Naive thymus-derived CD4-positive, alpha-beta T cell (primary cell): Measurements from ENCODE around the gene IST1. TPM values are rescaled to one million over a fixed set of nuclear protein-coding genes. Genes with fewer than 3 reads are reported as not detected.

ENCODE experiments used
- ATAC-seq: fragments of 150-1000 bp; cut with Tn5 transposase; 2 replicates; pipeline ENCODE4 v1.10.0; 2021; ENCODE audit warnings: mild to moderate bottlenecking, moderate library complexity
- CTCF ChIA-PET: fragments of 350-600 bp; sonication (Branson Sonifier 250); formaldehyde crosslinking; loops from one replicate; lab custom pipeline; 2021; ENCODE audit warnings: antibody characterized with exemption; lab: Charles Lee
- POLR2A ChIA-PET: fragments of 350-600 bp; sonication (Branson Sonifier 250); formaldehyde crosslinking; loops from one replicate; lab custom pipeline; 2021; ENCODE audit warnings: antibody characterized with exemption, inconsistent platforms; lab: Charles Lee
- DNase-seq, 9 donors: peaks; one replicate each; pipeline versions ENCODE4 v3.0.0 to v3.0.0-alpha.2; 2020 to 2022; ENCODE audit warnings: mixed read lengths in 1 of 9
- H3K27ac ChIP-seq: one replicate; pipeline ENCODE4 v1.7.0; 2013; ENCODE audit warnings: mild to moderate bottlenecking, low read depth, low read length, moderate library complexity
- H3K27me3 ChIP-seq, 2 donors: one replicate each; pipeline ENCODE4 v1.7.0; 2013; ENCODE audit warnings: low read length in 2 of 2, mild to moderate bottlenecking in 2 of 2, moderate library complexity in 2 of 2; ENCODE audit not compliant: control insufficient read depth in 2 of 2, insufficient read depth in 2 of 2
- H3K36me3 ChIP-seq, 3 experiments: 1 replicate in 2 of 3; 2 replicates in 1 of 3; pipeline ENCODE4 v1.7.0; 2013; ENCODE audit warnings: low read length in 3 of 3, mild to moderate bottlenecking in 3 of 3, moderate library complexity in 1 of 3; ENCODE audit not compliant: insufficient read depth in 3 of 3, control insufficient read depth in 2 of 3
- H3K4me1 ChIP-seq, 2 donors: one replicate each; pipeline ENCODE4 v1.7.0; 2013; ENCODE audit warnings: low read length in 2 of 2, mild to moderate bottlenecking in 2 of 2, moderate library complexity in 1 of 2; ENCODE audit not compliant: control insufficient read depth in 2 of 2, insufficient read depth in 2 of 2
- H3K4me3 ChIP-seq: 2 replicates; pipeline ENCODE4 v1.7.0; 2013; ENCODE audit warnings: mild to moderate bottlenecking, low read length
- H3K9me3 ChIP-seq, 3 experiments: 1 replicate in 2 of 3; 2 replicates in 1 of 3; pipeline ENCODE4 v1.7.0; 2013; ENCODE audit warnings: low read length in 3 of 3; ENCODE audit not compliant: control insufficient read depth in 2 of 3
- H3K27ac Mint-ChIP-seq, 9 donors: one replicate each; pipeline ENCODE4 v1.8.0; 2020 to 2022; ENCODE audit warnings: mixed read lengths in 9 of 9, mild to moderate bottlenecking in 8 of 9, moderate library complexity in 5 of 9, inconsistent platforms in 2 of 9
- H3K27me3 Mint-ChIP-seq, 5 donors: one replicate each; pipeline ENCODE4 v1.8.0; 2021 to 2022; ENCODE audit warnings: mixed read lengths in 5 of 5, mild to moderate bottlenecking in 1 of 5
- H3K36me3 Mint-ChIP-seq, 5 donors: one replicate each; pipeline ENCODE4 v1.8.0; 2020 to 2022; ENCODE audit warnings: mixed read lengths in 5 of 5, mild to moderate bottlenecking in 3 of 5, inconsistent platforms in 1 of 5
- H3K4me1 Mint-ChIP-seq, 7 donors: one replicate each; pipeline ENCODE4 v1.8.0; 2020 to 2022; ENCODE audit warnings: mixed read lengths in 7 of 7, mild to moderate bottlenecking in 3 of 7, inconsistent platforms in 1 of 7
- H3K4me3 Mint-ChIP-seq, 10 donors: one replicate each; pipeline ENCODE4 v1.8.0; 2020 to 2022; ENCODE audit warnings: mild to moderate bottlenecking in 10 of 10, mixed read lengths in 10 of 10, moderate library complexity in 6 of 10, inconsistent platforms in 2 of 10
- H3K9me3 Mint-ChIP-seq, 11 donors: one replicate each; pipeline ENCODE4 v1.8.0; 2020 to 2022; ENCODE audit warnings: mixed read lengths in 11 of 11, mild to moderate bottlenecking in 4 of 11, inconsistent platforms in 1 of 11, moderate library complexity in 1 of 11
- intact Hi-C, 2 donors: fragments of 100-400 bp; cut with micrococcal nuclease; formaldehyde crosslinking; loops; one replicate each; pipeline ENCODE4 v1.15.1; 2023
- polyA plus RNA-seq, 2 donors: library from polyadenylated mRNA; unstranded; fragments of 300-500 nt; fragmentation: Illumina TruSeq; gene quantifications; one replicate each; pipeline ENCODE4 v1.2.3, GENCODE V29; 2021
- total RNA-seq, 6 experiments: library from RNA in 5 of 6; stranded (reverse) in 5 of 6; gene quantifications; 1 replicate in 5 of 6; 2 replicates in 1 of 6; pipeline ENCODE4 v1.2.3 and lab custom pipeline; 2021 to 2026

The IST1 gene
- total and polyA plus RNA-seq, 7 experiments from 2014 or later: 130 to 303 (median 283) TPM

- H3K27ac ChIP-seq: no peak overlapping the region
- H3K4me3 ChIP-seq: no peak overlapping the region
- Mint-ChIP-seq H3K36me3 (peaks cover 4 to 19% (median 6%) of the 10 kb centered on the region in 5 donors), H3K4me3 (no peak overlapping the region), H3K4me1 (peaks cover 13 to 32% (median 22%) of the 10 kb centered on the region in 7 donors), H3K9me3 (no peaks in the 10 kb centered on the region), H3K27ac (no peak overlapping the region), H3K27me3 (no peaks in the 10 kb centered on the region)
- H3K36me3 ChIP-seq: peaks cover 0 to 19% (median 7%) of the 10 kb centered on the region in 3 experiments
- ChIA-PET POLR2A (interaction anchor here (1.0 to 2.5 kb wide), 4 partner anchors 9 to 24 kb away, joined by 3 to 10 read pairs (median 7); no protein-coding TSS in a partner anchor), CTCF (no interaction called here)
- intact Hi-C loops: no loop called here
- DNase-seq (no peak), ATAC-seq (no peak)
- no peaks in the 10 kb centered on the region for H3K27me3 ChIP-seq
- peaks cover 0 to 6% of the 10 kb centered on the region in 2 donors for H3K4me1 ChIP-seq
- H3K9me3 ChIP-seq: no peaks in the 10 kb centered on the region
Measured at GRCh38 chr16:71870818-71871217, 24.5 kb upstream of the IST1 start.

GRCh38 chr16:71873199-71873598, 22.1 kb upstream of the IST1 start:
- Histone ChIP-seq H3K9me3 (no peaks in the 10 kb centered on the region), H3K4me3 (no peak overlapping the region), H3K27me3 (no peaks in the 10 kb centered on the region), H3K36me3 (peaks cover 0 to 23% (median 0%) of the 10 kb centered on the region in 3 experiments), H3K4me1 (peaks cover 0 to 6% of the 10 kb centered on the region in 2 donors), H3K27ac (peak overlapping the region; percentile 25)
- DNase-seq (no peak), ATAC-seq (no peak)
- Mint-ChIP-seq H3K4me1 (peaks cover 16 to 37% (median 24%) of the 10 kb centered on the region in 7 donors), H3K36me3 (peaks cover 5 to 22% (median 9%) of the 10 kb centered on the region in 5 donors), H3K27ac (peak overlapping the region; percentile 86 to 96 (median 91)), H3K27me3 (no peaks in the 10 kb centered on the region), H3K9me3 (no peaks in the 10 kb centered on the region), H3K4me3 (peak overlapping the region; percentile 61 to 83 (median 77))
- ChIA-PET POLR2A (interaction anchor here (0.7 to 2.5 kb wide), 7 partner anchors 8 to 66 kb away, joined by 3 to 12 read pairs (median 4); no protein-coding TSS in a partner anchor), CTCF (interaction anchor here (0.5 to 1.3 kb wide), 4 partner anchors 9 to 63 kb away, joined by 4 to 9 read pairs (median 5); partner anchors contain the start of gene ZNF821)
- intact Hi-C loops: loop anchor here (1.0 to 2.0 kb wide), 2 partner anchors 8 to 26 kb away; no protein-coding TSS in a partner anchor

GRCh38 chr16:71878911-71879310, 16.4 kb upstream of the IST1 start:
- no peaks in the 10 kb centered on the region for H3K27me3 Mint-ChIP-seq
- no peaks in the 10 kb centered on the region for H3K9me3 Mint-ChIP-seq
- intact Hi-C loops: no loop called here
- Histone ChIP-seq H3K27ac (no peak overlapping the region), H3K27me3 (no peaks in the 10 kb centered on the region), H3K36me3 (peaks cover 0 to 24% (median 0%) of the 10 kb centered on the region in 3 experiments), H3K4me1 (peaks cover 32 to 33% of the 10 kb centered on the region in 2 donors), H3K9me3 (no peaks in the 10 kb centered on the region), H3K4me3 (no peak overlapping the region)
- ATAC-seq (no peak), DNase-seq (no peak)
- ChIA-PET POLR2A (interaction anchor here (1.7 to 8.4 kb wide), 2 partner anchors 12 to 69 kb away, joined by 8 to 144 read pairs; partner anchors contain the start of gene AP1G1), CTCF (interaction anchor here (1.3 to 1.7 kb wide), 2 partner anchors 24 to 32 kb away, joined by 3 to 5 read pairs; no protein-coding TSS in a partner anchor)
- peaks cover 0 to 26% (median 20%) of the 10 kb centered on the region in 5 donors for H3K36me3 Mint-ChIP-seq
- H3K4me3 Mint-ChIP-seq: peak overlapping the region in 2 of 10 donors; percentile 32 to 84
- H3K4me1 Mint-ChIP-seq: peaks cover 36 to 55% (median 46%) of the 10 kb centered on the region in 7 donors
- peak overlapping the region in 3 of 9 donors; percentile 7 to 66 (median 23) for H3K27ac Mint-ChIP-seq

GRCh38 chr16:71880176-71880575, 15.2 kb upstream of the IST1 start:
- peak overlapping the region in 4 of 9 donors; percentile 85 to 88 (median 86) for H3K27ac Mint-ChIP-seq
- H3K27me3 Mint-ChIP-seq: peaks cover 0 to 7% (median 0%) of the 10 kb centered on the region in 5 donors
- Histone ChIP-seq H3K4me3 (peak overlapping the region; percentile 14), H3K27ac (no peak overlapping the region), H3K4me1 (peaks cover 32 to 33% of the 10 kb centered on the region in 2 donors), H3K36me3 (peaks cover 0 to 24% (median 0%) of the 10 kb centered on the region in 3 experiments), H3K9me3 (no peaks in the 10 kb centered on the region), H3K27me3 (no peaks in the 10 kb centered on the region)
- intact Hi-C loops: loop anchor here (2.0 to 10.0 kb wide), 7 partner anchors 13 to 315 kb away; partner anchors contain the start of genes IST1 (in 2 of the 2), DHODH (in 1 of the 2), DHX38 (in 1 of the 2) and TXNL4B (in 1 of the 2)
- POLR2A ChIA-PET: interaction anchor here (1.0 to 8.4 kb wide), 5 partner anchors 9 to 70 kb away, joined by 5 to 144 read pairs (median 10); partner anchors contain the start of genes AP1G1 and IST1
- ATAC-seq (no peak), DNase-seq (no peak)
- peak overlapping the region in 9 of 10 donors; percentile 44 to 91 (median 84) for H3K4me3 Mint-ChIP-seq
- peaks cover 0 to 23% (median 20%) of the 10 kb centered on the region in 5 donors for H3K36me3 Mint-ChIP-seq
- peaks cover 44 to 60% (median 55%) of the 10 kb centered on the region in 7 donors for H3K4me1 Mint-ChIP-seq
- CTCF ChIA-PET: interaction anchor here (1.2 to 4.4 kb wide), 4 partner anchors 14 to 34 kb away, joined by 3 to 44 read pairs (median 4); partner anchors contain the start of gene IST1
- peaks cover 0 to 3% (median 0%) of the 10 kb centered on the region in 11 donors for H3K9me3 Mint-ChIP-seq

- Mint-ChIP-seq H3K27ac (peak overlapping the region; percentile 81 to 95 (median 90)), H3K36me3 (peaks cover 0 to 18% (median 16%) of the 10 kb centered on the region in 5 donors), H3K4me3 (peak overlapping the region; percentile 84 to 96 (median 92)), H3K9me3 (peaks cover 0 to 3% (median 0%) of the 10 kb centered on the region in 11 donors), H3K4me1 (peaks cover 47 to 60% (median 54%) of the 10 kb centered on the region in 7 donors), H3K27me3 (peaks cover 0 to 20% (median 0%) of the 10 kb centered on the region in 5 donors)
- peak; percentile 67 for ATAC-seq
- Histone ChIP-seq H3K27ac (peak overlapping the region; percentile 84), H3K9me3 (no peaks in the 10 kb centered on the region), H3K36me3 (peaks cover 0 to 11% (median 0%) of the 10 kb centered on the region in 3 experiments), H3K4me1 (peaks cover 32 to 33% of the 10 kb centered on the region in 2 donors), H3K4me3 (peak overlapping the region; percentile 31), H3K27me3 (no peaks in the 10 kb centered on the region)
- intact Hi-C loops: loop anchor here (1.0 to 10.0 kb wide), 8 partner anchors 10 to 318 kb away; partner anchors contain the start of genes ATXN1L (in 1 of the 2), DHODH (in 1 of the 2), DHX38 (in 1 of the 2) and TXNL4B (in 1 of the 2)
- POLR2A ChIA-PET: interaction anchor here (0.5 to 8.4 kb wide), 19 partner anchors 8 to 317 kb away, joined by 3 to 144 read pairs (median 5); partner anchors contain the start of genes AP1G1 and IST1
- CTCF ChIA-PET: interaction anchor here (0.6 to 4.4 kb wide), 15 partner anchors 9 to 123 kb away, joined by 3 to 44 read pairs (median 6); partner anchors contain the start of genes AP1G1 and IST1
- DNase-seq: peak; percentile 25 to 85 (median 82)
Measured at GRCh38 chr16:71882505-71883167, 12.7 kb upstream of the IST1 start.
